Neural cell (in vitro differentiated cells): Measurements from ENCODE around the gene PLCL2.

Experiments used
- CTCF ChIP-seq: fragments of 450-650 bp; IDR thresholded peaks from 2 replicates; pipeline ENCODE4 v1.5.1; 2014; ENCODE audit warnings: antibody characterized with exemption, mild to moderate bottlenecking, moderate library complexity; ENCODE audit not compliant: poor library complexity, severe bottlenecking
- EZH2 ChIP-seq: fragments of 200-600, 300-800 bp; shearing (Covaris generic), sonication (generic); IDR thresholded peaks from 2 replicates; pipeline ENCODE4 v1.6.1; 2014; ENCODE audit warnings: antibody characterized with exemption, low read length, borderline replicate concordance, mild to moderate bottlenecking; ENCODE audit not compliant: insufficient read depth, poor library complexity, severe bottlenecking
- MXI1 ChIP-seq: fragments of 450-650 bp; conservative IDR thresholded peaks from 2 replicates; pipeline ENCODE4 v1.6.1; 2014; ENCODE audit warnings: antibody characterized with exemption, mild to moderate bottlenecking; ENCODE audit not compliant: poor library complexity, severe bottlenecking
- POLR2AphosphoS5 ChIP-seq: IDR thresholded peaks from 2 replicates; pipeline ENCODE4 v1.6.1; 2012
- RAD21 ChIP-seq: fragments of 450-650 bp; conservative IDR thresholded peaks from 2 replicates; pipeline ENCODE4 v1.6.1; 2014; ENCODE audit warnings: antibody characterized with exemption, mild to moderate bottlenecking, moderate library complexity
- SMC3 ChIP-seq: fragments of 450-650 bp; conservative IDR thresholded peaks from 2 replicates; pipeline ENCODE4 v1.6.1; 2014; ENCODE audit warnings: antibody characterized with exemption, mild to moderate bottlenecking, moderate library complexity; ENCODE audit not compliant: poor library complexity

GRCh38 chr3:17003457-17003856, 118.7 kb downstream of the PLCL2 start:
- no peak for TF ChIP-seq SMC3
- TF ChIP-seq EZH2, result no peak
- no peak for TF ChIP-seq CTCF
- no peak for TF ChIP-seq MXI1
- TF ChIP-seq RAD21, result no peak
- TF ChIP-seq POLR2AphosphoS5, result no peak
